HL-60/S4 treated with retinoic acid at 250 ng/mL for 4 days and 3 days (cell line): ENCODE measurements around the gene EOLA1.
"Not testable (repeated sequence)": the region's sequence is repeated elsewhere in the genome, so short reads cannot be mapped to it uniquely, and the experiment has no call there.

Experiments
- in situ Hi-C: fragments of 300-500 bp; cut with MboI; formaldehyde crosslinking; loops from 2 replicates; pipeline ENCODE4 v1.7.0; 2022; ENCODE audit warnings: low sequenced_read_pairs

Gene EOLA1

DNA sequence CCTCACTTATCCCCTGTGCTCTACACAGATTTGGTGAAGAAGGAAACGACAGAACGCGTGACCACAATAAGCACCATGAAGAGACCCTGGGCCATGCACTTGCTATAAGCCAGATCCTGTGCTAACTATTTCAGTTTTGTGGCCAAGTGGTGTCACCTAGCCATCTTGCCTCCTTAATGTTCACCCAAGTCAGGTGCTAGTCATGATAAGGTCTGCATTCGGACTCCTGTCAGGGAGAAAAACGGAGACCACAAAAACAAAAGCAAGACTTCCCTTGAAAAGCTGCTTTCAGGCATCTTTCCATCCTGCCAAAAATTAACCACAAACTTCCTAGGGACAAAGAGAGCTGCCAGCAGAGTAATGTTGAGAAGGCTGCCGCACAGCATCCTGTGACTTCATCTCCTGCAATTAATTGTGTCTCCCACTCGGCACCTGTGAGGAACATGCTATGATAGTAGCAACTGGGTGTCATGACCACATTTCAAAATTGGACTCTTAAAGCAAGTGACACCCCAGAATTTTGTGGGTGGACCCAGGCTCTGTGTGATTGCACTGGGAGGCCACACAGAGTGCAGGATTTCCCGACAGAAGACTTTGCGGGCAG, 26.9 kb upstream of the EOLA1 start:
- in situ Hi-C loops = no loop called here

DNA sequence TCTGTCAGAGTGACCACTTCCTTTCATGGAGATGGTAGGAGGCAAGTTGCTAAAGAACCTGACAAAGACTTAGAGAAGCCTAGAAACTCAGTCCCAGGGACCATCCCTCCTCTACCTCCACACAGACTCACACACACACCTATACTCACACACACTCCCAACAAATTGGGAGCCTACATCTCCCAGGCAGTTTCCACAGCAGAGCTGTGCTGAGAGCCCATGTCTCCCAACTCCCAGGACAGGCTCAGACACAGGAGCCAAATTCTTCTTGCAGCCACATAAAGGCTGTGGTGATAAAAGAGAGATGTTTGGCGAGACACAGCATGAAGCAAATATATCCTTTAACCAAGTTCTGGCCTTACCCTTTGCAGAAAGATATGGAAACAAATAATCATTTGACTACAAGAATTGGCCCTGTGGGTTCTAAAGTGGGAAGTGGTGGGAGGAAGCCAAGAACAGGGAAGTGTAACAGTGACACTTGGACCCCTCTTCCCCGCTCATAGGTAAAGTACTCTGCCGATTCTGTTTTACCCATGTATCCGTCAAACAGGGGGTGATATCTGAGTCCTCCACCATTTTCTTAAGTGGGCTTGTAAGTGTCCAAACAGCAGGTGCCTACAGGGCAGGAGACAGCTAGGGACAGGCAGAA, 24.7 kb upstream of the EOLA1 start:
- in situ Hi-C loops = no loop called here

DNA sequence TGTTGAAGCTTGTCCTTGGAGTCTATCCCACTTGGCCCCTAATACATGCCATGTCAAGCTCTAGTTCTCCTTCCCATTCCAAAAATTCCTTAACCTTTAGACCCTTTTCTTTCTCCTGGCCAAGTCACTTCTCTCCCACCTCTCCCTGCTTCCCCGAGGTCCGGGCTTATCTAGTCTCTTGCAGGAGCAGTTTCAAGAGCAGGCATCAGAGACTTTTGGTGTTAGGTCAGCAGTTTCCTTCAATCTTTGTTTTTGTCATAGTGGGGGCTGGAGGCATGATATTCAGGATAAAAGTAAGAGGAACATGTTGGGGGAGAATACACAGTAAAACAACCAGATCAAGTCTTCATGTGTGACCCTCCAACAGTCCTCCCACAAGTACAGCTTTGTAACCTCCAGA, 24.2 kb upstream of the EOLA1 start:
- in situ Hi-C loops = no loop called here

DNA sequence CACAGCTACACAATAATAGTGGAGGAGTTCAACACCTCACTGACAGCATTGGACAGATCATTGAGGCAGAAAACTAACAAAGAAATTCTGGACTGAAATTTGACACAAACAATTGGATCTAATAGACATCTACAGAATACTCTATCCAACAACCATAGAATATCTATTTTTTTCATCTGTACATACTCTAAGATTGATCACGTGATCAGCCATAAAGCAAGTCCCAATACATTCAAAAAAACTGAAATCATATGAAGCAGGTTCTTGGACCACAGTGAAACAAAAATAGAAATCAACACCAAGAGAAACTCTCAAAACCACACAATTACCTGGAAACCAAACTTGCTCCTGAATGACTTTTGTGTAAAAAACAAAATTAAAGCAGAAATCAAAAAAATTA, 23.5 kb upstream of the EOLA1 start:
- in situ Hi-C loops = no loop called here

DNA sequence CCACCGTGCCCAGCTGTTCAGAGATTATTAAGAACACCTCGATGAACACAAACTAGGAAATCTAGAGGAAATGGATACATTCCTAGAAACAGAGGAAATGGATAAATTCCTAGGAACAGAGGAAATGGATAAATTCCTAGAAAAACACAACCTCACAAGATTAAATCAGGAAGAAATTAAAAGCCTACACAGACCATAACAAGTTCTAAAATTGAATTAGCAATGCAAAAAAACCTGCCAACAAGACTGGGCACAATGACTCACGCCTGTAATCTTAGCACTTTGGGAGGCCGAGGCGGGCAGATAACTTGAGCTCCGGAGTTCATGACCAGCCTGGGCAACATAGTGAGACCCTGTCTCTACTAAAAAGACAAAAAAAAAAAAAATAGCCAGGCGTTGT, 22.6 kb upstream of the EOLA1 start:
- in situ Hi-C loops = no loop called here

DNA sequence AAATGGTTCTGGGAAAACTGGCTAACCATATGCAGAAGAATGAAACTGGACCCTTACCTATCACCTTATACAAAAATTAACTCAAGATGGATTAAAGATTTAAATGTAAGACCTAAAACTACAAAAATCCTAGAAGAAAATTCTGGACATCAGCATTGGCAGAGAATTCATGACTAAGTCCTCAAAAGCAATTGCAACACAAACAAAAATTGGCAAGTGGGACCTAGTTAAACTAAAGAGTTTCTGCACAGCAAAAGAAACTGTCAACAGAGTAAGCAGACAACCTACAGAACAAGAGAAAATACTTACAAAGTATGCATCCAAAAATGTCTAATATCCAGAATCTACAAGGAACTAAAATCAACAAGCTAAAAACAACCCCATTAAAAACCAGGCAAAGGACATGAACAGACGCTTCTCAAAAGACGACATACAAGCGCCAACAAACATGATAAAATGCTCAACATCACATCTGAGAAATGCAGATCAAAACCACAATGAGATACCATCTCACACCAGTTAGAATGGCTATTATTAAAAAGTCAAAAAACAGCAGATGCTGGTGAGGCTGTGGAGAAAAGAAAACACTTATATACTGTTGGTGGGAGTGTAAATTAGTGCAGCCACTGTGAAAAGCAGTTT, 20.1 kb upstream of the EOLA1 start:
- in situ Hi-C loops = not testable (repeated sequence)

DNA sequence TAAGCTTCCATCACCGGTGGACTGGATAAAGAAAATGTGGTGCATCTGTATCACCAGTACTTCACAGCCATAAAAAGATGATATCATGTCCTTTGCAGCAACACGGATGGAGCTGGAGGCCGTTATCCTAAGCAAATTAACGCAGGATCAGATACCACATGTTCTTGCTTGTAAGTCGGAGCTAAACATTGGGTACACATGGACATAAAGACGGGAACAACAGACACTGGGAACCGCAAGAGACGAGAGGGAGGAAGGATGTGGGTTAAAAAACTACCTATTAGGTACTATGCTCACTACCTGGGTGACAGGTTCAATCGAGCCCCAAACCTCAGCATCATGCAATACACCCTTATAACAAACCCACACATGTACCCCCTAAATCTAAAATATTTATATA, 19.4 kb upstream of the EOLA1 start:
- in situ Hi-C loops = no loop called here

DNA sequence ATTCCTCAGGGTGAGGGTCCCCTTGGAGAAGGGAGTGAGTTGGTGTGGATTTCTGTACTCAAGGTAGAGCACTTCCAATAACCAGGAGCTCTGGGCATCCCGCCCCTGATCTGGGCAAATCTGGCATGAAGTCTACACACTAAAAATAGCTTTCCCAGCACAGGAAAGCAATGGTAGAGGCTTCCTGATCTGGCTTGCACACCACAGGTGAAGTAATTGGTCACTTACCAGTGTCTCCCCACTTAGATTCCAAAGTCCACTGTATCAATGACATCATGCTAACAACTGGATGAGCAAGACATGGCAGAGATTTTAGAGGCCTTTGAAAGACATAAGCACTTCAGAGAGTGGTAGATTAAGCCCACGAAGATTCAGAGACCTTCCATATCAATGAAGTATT, 17.9 kb upstream of the EOLA1 start:
- in situ Hi-C loops = no loop called here

DNA sequence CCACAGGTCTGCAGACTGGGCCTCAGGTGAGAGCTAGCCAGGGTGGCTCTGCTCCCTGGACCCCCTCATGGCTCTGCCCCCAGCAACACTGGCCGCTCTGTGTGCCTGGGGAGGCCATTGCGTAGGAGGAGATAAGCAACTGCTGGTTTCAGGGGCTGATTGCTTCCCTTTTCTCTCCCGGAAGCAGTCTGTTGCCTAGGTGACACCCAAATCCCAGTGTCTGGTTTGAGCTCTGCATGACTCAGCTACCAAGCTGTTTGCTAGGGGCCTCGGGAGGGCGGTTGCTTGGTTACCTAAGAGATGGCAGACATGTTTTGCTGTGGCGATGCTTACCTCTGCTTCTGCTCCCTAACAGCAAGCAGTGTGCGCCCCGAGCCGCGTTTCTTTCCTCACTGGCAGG, 15.4 kb upstream of the EOLA1 start:
- in situ Hi-C loops = not testable (repeated sequence)

DNA sequence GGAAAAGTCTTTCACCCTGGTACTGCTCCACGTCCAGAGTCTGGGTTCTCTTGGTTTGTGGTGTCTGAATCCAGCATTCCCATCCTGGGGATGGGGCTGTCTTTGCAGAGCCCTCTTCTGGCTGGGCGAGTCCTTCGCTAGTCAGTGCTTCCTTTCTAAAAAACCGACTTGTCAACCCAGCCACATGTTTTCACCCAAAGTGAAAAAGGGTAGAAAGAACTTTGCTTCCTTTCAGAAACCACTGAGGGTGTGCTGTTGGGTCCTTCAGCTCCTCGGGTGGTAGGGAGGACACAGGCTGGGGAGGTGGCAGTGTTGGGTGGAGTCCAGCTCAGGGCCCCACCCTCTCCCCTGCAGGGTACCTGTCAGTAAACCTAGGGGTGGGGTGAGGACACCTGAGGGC, 14.9 kb upstream of the EOLA1 start:
- in situ Hi-C loops = not testable (repeated sequence)

DNA sequence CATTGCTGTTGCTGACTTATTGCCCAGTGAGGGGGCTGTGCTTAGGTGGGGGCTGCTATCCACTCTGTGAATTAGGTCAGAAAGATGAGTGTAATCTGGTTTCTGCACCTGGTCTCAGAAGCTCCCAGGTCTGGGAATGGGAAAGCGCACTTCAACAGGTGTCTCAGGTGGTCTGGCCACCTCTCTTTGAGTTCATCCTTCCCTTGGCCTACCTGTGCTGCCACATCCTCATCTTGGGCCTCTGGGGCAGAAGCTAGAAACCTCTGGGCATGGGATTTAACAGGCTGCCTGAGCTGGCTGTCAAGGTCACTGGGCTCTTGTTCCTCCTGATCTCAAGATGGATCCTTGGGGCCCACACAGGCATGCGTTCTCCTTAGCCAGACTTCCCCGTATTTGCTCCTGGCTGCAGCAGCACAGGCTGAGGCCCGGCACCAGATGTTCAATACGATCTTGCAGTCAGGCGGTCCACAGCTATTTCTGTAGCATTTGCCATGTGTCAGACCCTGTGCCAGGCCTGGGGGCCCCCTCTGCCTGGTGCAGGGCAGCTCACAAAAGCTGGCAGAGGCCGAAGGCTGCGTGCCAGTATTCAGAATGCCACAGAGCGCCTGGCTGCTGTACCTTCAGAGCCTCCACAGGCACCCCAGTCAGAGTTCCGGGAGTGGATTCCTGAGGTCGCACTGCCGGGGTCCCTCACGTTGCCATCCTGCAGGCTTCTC, 14.3 kb upstream of the EOLA1 start:
- in situ Hi-C loops = not testable (repeated sequence)

DNA sequence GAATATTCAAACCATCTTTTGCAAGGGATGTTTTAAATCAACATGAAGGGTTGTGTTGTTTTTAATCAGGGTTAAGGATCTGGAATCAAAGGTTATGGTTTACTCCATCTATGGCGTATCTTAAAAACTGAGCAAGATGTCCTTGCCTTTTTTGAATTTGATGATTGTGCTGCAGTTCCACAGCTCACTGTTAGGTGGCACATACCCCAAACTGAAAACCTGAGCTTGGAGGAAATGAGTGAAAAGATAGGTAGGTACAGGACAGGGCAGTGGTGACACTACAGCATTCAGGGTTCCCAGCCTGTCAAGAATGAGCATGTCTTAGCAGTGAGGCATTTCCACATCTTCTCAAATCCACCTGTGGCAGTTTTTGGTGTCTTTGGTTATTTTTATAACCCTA, 13.1 kb upstream of the EOLA1 start:
- in situ Hi-C loops = no loop called here

DNA sequence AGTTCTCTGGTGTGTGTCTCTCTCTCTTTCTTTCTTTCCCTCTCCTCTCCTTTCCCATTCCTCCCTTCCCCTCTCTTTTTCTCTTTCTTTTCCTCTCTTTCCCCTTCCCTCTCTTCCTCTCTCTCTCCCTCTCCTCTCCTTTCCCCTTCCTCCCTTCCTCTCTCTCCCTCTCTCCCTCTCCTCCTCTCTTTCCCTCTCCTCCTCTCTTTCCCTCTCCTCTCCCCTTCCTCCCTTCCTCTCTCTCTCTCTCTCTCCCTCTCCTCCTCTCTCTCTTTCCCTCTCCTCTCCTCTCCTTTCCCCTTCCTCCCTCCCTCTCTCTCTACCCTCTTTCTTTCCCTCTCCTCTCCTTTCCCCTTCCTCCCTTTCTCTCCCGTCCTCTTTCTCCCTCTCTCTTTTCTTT, 12.4 kb upstream of the EOLA1 start:
- in situ Hi-C loops = no loop called here

DNA sequence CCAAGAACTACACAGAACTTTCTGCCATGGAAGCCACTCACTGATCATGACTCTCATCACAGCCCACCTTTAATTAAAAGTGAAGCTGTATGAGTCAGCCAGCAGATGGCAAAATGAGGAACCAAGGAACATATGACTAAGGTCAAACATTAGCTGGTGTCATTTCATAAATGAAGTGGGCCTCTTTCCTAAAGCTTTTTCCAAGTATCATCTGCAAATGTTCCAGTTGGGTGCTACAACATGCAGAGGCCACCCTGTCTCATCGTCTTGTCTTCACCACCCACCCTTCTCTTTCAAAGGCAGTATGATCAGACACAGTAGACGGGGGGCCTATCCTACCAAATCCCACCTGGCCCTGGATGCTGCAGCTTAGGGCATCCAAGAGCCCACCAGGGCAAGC, 9.2 kb upstream of the EOLA1 start:
- in situ Hi-C loops = no loop called here

DNA sequence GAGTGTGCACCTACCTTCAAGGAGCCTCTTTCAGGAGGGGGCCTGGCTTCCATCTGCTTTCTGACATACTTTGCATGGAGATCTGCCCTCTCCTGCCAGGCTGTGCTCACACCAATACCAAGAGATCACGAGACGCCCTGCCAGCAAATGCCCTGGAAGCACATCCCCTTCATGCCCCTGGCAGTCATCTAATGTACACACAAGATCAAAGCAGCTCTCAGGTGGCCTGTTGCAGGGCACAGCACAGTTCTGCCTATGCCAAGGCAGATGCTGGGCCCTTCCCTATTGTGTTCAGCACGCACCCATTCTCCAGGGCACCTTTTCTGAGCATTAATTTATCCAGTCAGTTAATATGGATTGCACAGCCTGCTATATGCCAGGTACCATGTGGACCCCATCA, 7.9 kb upstream of the EOLA1 start:
- in situ Hi-C loops = not testable (repeated sequence)

DNA sequence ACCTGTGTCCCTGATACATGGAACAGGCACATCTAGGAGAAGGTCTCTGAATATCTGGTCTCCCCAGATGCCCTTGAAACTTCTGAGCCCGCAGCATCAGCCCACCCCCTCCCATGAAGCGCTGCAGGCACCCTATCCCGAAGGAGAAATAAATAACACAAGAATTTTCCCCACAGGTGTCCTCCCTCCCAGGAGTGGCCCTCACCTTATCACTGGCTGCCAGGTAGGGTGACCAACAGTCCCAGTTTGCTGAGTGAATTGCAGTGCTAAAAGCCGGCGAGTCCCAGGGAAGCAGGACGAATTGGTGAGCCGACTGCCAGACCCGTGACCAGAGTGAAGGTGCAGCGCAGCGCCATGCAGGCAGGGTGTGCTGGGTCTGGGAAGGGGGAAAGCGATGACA, 6.8 kb upstream of the EOLA1 start:
- in situ Hi-C loops = not testable (repeated sequence)

DNA sequence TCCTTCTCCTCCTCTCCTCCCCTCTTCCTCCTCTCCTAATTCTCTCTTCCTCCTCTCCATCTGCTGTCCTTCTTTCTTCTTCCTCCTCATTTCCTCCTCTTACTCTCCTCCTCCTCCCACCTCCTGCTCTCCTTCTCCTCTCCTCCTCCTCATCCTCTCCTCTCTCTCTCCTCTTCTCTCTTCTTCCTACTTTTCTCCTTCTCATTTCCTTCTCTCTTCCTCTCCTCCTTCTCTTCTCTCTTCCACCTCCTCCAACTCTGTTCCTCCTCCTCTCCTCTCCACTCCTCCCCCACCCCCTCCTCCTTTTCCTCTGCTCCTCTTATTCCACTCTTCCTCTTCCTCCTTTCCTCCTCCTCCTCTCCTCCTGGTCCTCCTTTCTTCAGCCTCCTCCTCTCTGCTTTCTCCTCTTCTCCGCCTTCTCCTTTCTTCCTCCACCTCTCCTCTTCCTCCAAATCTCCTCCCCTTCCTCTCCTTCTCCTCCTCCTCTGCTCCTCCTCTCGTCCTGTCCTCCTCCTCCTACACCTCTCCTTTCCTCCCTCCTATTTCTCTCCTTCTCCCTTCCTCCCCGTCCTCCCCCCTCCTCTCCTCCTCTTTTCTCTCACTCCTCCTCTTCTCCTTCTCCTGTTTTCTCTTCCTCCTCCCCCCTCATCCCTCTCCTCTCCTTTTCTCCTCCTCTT, 5.7 kb upstream of the EOLA1 start:
- in situ Hi-C loops = not testable (repeated sequence)

DNA sequence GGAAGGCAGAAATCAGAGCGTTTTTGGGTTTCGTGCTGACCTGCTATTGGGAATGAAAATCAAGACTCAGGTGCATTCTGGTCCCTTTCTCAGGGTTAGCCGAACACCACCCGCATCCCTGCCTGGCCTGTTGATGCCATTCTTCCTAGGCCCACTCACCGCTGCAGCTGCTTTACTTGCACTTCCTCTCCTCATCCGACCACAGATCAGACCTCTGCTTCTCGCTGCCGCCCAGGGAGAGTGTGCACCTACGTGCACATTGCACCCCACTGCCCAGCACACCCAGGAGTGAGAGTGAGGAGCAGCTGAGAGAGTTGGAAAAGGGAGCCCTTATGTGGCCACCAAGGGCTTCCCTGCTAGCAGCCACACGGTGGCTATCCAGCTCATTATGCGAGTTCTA, 3.3 kb upstream of the EOLA1 start:
- in situ Hi-C loops = not testable (repeated sequence)

DNA sequence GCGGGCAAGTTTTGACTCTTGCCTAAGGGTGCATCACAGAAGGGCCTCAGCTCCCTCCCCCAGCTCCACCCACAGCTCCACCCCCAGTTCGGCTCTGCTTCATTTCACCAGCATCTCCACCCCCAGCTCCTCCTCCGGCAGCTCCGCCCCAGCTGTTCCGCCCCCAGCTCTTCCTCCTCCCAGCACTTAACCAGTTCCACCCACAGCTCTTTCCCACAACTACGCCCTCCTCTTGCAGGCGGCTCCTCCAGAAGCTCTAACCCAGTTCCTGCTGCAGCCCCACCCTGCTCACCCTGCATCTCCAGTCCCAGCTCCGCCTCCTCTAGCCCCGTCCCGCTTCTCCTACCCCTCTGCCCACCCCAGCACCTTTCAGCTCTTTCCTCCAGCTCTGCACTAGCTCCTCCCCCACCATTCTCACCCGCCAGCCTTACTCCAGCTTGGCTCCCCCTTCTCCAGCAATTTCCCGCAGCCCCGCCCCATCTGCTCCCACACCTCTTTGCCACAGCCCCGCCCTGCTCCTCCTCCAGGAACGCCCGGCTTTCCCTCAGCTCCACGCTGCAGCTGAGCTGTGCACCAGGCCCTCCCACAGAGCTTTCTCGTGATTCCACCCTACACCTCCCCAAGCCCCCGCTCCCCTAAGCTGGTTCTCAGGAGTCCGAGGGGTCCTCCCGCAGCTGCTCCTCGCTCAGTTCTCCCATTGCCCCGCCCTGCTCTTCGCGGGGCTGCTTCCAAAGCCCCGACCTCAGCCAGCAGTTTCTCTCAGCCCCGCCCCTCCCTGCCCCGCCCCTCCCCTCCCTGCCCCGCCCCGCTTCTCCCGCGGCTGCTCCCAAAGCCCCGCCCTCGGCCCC, 1.3 kb upstream of the EOLA1 start:
- in situ Hi-C loops = no loop called here

DNA sequence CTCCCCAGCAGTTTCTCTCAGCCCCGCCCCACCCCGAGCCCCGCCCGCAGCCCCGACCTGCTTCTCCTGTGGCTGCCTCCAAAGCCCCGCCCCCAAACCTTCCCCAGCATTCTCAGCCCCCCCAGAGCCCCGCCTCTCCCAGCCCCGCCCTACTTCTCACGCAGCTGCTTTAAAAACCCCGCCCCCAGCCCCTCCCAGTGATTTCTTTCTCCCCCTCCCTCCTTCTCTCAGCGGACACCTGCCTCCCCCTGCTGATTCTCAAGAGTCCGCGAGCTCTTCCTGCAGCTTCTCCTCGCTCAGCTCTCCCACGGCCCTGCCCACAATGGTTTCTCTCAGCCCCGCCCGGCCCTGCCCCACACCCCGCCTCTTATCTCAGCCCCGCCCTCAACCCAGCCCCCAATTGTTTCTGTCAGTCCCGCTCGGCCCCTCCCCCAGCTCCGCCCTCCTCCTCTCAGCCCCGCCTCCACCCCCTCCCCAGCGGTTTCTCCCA, 636 bp upstream of the EOLA1 start:
- in situ Hi-C loops = no loop called here
